Measurements from ENCODE around the gene TNIP1. TPM values are rescaled to one million over a fixed set of nuclear protein-coding genes. Genes with fewer than 3 reads are reported as not detected.

The TNIP1 gene
- total RNA-seq, 2 experiments from 2014 or later: 51.4 to 77.5 TPM

DNA sequence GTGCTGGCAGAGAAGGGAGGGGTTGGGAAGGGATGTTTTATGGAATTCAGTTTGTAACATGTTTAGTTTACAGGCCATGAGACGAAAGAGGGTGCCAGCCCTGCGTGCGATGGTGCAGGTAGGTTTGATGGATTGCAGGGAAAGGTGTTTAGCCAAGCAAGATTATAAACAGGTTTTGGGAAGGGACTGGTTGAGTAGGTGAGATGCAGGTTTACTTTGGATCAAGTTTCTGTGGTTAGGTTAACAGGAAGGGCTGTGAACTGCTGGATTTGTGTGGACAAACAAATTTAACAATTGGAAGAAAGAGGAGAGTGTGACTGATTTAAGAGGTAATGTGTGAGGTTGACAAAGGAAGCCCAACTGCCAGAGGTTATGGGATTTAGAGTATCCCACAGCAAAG, 93.1 kb downstream of the TNIP1 start:
- H3K4me3 ChIP-seq (ENCODE audit: low read depth, low read length, poor library complexity, severe bottlenecking): no peak overlapping the region
- no peaks in the 10 kb centered on the region for H3K9me3 ChIP-seq (ENCODE audit: low read length)
- no TSS peak for BruUV-seq (replicated peaks)
- ChIA-PET CTCF (ENCODE audit: unreplicated experiment) (no interaction called here), POLR2A (no interaction called here)
- no peaks in the 10 kb centered on the region for H3K9me2 ChIP-seq (ENCODE audit: insufficient read depth, low read length)
- H3K27ac ChIP-seq (ENCODE audit: low read depth, low read length, poor library complexity, severe bottlenecking): no peak overlapping the region
- H2AFZ ChIP-seq (ENCODE audit: low read length): no peak overlapping the region
- no peak overlapping the region for H3K4me2 ChIP-seq (ENCODE audit: low read length)
- no peaks in the 10 kb centered on the region for H4K20me1 ChIP-seq (ENCODE audit: insufficient read depth, low read length)
- H3K79me2 ChIP-seq (ENCODE audit: insufficient read depth, low read depth, low read length): no peaks in the 10 kb centered on the region
- intact Hi-C loops (cut with micrococcal nuclease; ENCODE audit: unreplicated experiment): no loop called here
- no peaks in the 10 kb centered on the region for H3K4me1 ChIP-seq (ENCODE audit: insufficient read depth, low read length, poor library complexity, severe bottlenecking)
- H3K36me3 ChIP-seq (ENCODE audit: insufficient read depth, low read length): no peaks in the 10 kb centered on the region
- no peak for DNase-seq (ENCODE audit: low spot score)
- no peak for TF ChIP-seq EZH2phosphoT487 (IDR thresholded peaks at IDR 0.05; ENCODE audit: borderline replicate concordance, low read depth, low read length)
- TF ChIP-seq, protein P1, sequence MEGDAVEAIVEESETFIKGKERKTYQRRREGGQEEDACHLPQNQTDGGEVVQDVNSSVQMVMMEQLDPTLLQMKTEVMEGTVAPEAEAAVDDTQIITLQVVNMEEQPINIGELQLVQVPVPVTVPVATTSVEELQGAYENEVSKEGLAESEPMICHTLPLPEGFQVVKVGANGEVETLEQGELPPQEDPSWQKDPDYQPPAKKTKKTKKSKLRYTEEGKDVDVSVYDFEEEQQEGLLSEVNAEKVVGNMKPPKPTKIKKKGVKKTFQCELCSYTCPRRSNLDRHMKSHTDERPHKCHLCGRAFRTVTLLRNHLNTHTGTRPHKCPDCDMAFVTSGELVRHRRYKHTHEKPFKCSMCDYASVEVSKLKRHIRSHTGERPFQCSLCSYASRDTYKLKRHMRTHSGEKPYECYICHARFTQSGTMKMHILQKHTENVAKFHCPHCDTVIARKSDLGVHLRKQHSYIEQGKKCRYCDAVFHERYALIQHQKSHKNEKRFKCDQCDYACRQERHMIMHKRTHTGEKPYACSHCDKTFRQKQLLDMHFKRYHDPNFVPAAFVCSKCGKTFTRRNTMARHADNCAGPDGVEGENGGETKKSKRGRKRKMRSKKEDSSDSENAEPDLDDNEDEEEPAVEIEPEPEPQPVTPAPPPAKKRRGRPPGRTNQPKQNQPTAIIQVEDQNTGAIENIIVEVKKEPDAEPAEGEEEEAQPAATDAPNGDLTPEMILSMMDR (conservative IDR thresholded peaks at IDR 0.05; ENCODE audit: low read length): no peak

Other genes with a start within 250 kb of the TNIP1 start
- gene IRGM, start 234.5 kb downstream of the TNIP1 start, total RNA-seq (2014; rRNA removed; shearing (Covaris generic)): not detected in 2 replicates
- not detected in 2 replicates for gene IRGM, start 234.5 kb downstream of the TNIP1 start, total RNA-seq (2022)
- not detected in 2 replicates for gene ZNF300, start 176.1 kb downstream of the TNIP1 start, total RNA-seq (2014; rRNA removed; shearing (Covaris generic))
- not detected in 2 replicates for gene ZNF300, start 176.1 kb downstream of the TNIP1 start, total RNA-seq (2022)
- gene GPX3, start 60.4 kb downstream of the TNIP1 start, total RNA-seq (2014; rRNA removed; shearing (Covaris generic)): not detected in 2 replicates
- not detected in 2 replicates for gene GPX3, start 60.4 kb downstream of the TNIP1 start, total RNA-seq (2022)
- 26.1 and 35.6 TPM in 2 replicates for gene ANXA6, start 76.7 kb upstream of the TNIP1 start, total RNA-seq (2014; rRNA removed; shearing (Covaris generic))
- 52.9 and 74.1 TPM in 2 replicates for gene ANXA6, start 76.7 kb upstream of the TNIP1 start, total RNA-seq (2022)
- 111 and 123 TPM in 2 replicates for gene CCDC69, start 143.1 kb upstream of the TNIP1 start, total RNA-seq (2014; rRNA removed; shearing (Covaris generic))
- gene CCDC69, start 143.1 kb upstream of the TNIP1 start, total RNA-seq (2022): 118 and 119 TPM in 2 replicates
- 52.4 and 60.2 TPM in 2 replicates for gene GM2A, start 172.2 kb upstream of the TNIP1 start, total RNA-seq (2014; rRNA removed; shearing (Covaris generic))
- gene GM2A, start 172.2 kb upstream of the TNIP1 start, total RNA-seq (2022): 52.9 and 64.5 TPM in 2 replicates
- gene SLC36A3, start 222.7 kb upstream of the TNIP1 start, total RNA-seq (2014; rRNA removed; shearing (Covaris generic)): not detected in 2 replicates
- gene SLC36A3, start 222.7 kb upstream of the TNIP1 start, total RNA-seq (2022): not detected in 2 replicates